HL-60 (cell line): Measurements from ENCODE around the gene COCH.

ENCODE experiments used
- DNase-seq, 2 experiments: peaks; one replicate each; pipeline ENCODE4 v3.0.0-alpha.2; 2010 to 2020; ENCODE audit warnings: low read depth in 1 of 2, low spot score in 1 of 2
- H3K27ac ChIP-seq: fragments of 250-450 bp; sonication (Bioruptor Pico); replicated peaks from 2 replicates; pipeline ENCODE4 v1.5.1; 2020; ENCODE audit warnings: mild to moderate bottlenecking, moderate library complexity
- H3K27me3 ChIP-seq: fragments of 250-450 bp; sonication (Bioruptor Pico); 2 replicates; pipeline ENCODE4 v1.5.1; 2021; ENCODE audit warnings: mild to moderate bottlenecking, moderate library complexity; ENCODE audit not compliant: insufficient read depth, poor library complexity, severe bottlenecking
- H3K4me3 ChIP-seq: replicated peaks from 2 replicates; pipeline ENCODE4 v1.5.1; 2011; ENCODE audit warnings: mild to moderate bottlenecking, control low read depth, low read length; ENCODE audit not compliant: insufficient read depth
- CTCF ChIP-seq: IDR thresholded peaks from one replicate; pipeline ENCODE4 v1.5.1; 2011; ENCODE audit warnings: low read length, control low read depth, inconsistent platforms; ENCODE audit not compliant: insufficient read depth
- GABPA ChIP-seq: IDR thresholded peaks from 2 replicates; pipeline ENCODE4 v1.6.1; 2012; ENCODE audit warnings: low read depth
- POLR2AphosphoS5 ChIP-seq: IDR thresholded peaks from 2 replicates; pipeline ENCODE4 v1.6.1; 2012; ENCODE audit warnings: low read depth
- REST ChIP-seq: IDR thresholded peaks from 2 replicates; pipeline ENCODE4 v1.6.1; 2012; ENCODE audit warnings: low read depth; ENCODE audit not compliant: insufficient replicate concordance
- SPI1 ChIP-seq: IDR thresholded peaks from 2 replicates; pipeline ENCODE4 v1.6.1; 2012; ENCODE audit warnings: low read depth, mild to moderate bottlenecking, borderline replicate concordance

COCH gene

GRCh38 chr14:30853946-30854345 lies 20.4 kb upstream of the COCH start:
- Histone ChIP-seq H3K27ac (no peak overlapping the region), H3K27me3 (no peaks in the 10 kb centered on the region), H3K4me3 (no peak overlapping the region)
- no peak for TF ChIP-seq CTCF
- TF ChIP-seq GABPA, result no peak
- no peak for TF ChIP-seq REST
- no peak for TF ChIP-seq POLR2AphosphoS5
- TF ChIP-seq SPI1, result no peak
- DNase-seq, result no peak

GRCh38 chr14:30854492-30854891 lies 19.9 kb upstream of the COCH start:
- Histone ChIP-seq H3K27ac (no peak overlapping the region), H3K4me3 (no peak overlapping the region), H3K27me3 (no peaks in the 10 kb centered on the region)
- DNase-seq, result no peak
- TF ChIP-seq CTCF, result no peak
- no peak for TF ChIP-seq POLR2AphosphoS5
- TF ChIP-seq REST, result no peak
- no peak for TF ChIP-seq GABPA
- TF ChIP-seq SPI1, result no peak

GRCh38 chr14:30855345-30856037 lies 18.9 kb upstream of the COCH start:
- Histone ChIP-seq H3K27ac (no peak overlapping the region), H3K27me3 (no peaks in the 10 kb centered on the region), H3K4me3 (no peak overlapping the region)
- no peak for DNase-seq
- no peak for TF ChIP-seq GABPA
- no peak for TF ChIP-seq REST
- no peak for TF ChIP-seq POLR2AphosphoS5
- no peak for TF ChIP-seq CTCF
- no peak for TF ChIP-seq SPI1
